ENCODE measurements around the gene KLHL26.

- TF ChIP-seq CTCF (conservative IDR thresholded peaks at IDR 0.05; ENCODE audit: low read length) (no peak), EZH2phosphoT487 (IDR thresholded peaks at IDR 0.05; ENCODE audit: borderline replicate concordance) (no peak)
Measured at GRCh38 chr19:18591735-18592385, 45.0 kb upstream of the KLHL26 start.

All from Loucy (cell line).